ENCODE measurements around the gene SCARB1.

SCARB1 gene

DNA sequence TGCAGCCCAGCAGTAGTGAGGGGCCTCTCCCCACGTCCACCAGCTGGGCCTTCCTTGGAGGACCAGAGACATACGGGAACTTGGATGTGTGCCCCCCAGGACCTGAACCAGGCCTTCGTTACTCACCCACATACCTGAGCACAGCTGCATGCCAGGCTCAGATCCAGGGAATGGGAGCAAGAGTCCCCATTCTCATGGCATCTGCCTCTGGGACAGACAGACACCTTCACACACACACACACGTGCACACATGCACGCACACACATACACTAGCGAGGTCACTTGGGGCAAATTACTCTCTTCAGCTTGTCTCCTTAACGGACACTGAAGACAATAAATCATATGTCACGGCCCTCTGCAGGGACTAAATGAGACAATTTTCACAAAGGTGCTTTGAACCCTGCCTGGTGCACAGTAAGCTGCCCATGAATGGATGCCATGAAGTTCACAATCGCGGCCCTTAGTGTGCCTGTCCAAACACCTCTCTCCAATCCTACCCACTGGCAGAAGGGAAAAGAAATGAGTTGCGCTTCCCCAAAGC lies 5.7 kb downstream of the SCARB1 start:
- no peak for TF ChIP-seq TEAD4 (IDR thresholded peaks at IDR 0.05)
- no peak for TF ChIP-seq RAD21 (IDR thresholded peaks at IDR 0.05; ENCODE audit: low read depth)
- no peak for TF ChIP-seq NFIC (IDR thresholded peaks at IDR 0.05)
- no peak for TF ChIP-seq CREB1 (IDR thresholded peaks at IDR 0.05; ENCODE audit: low read depth)

DNA sequence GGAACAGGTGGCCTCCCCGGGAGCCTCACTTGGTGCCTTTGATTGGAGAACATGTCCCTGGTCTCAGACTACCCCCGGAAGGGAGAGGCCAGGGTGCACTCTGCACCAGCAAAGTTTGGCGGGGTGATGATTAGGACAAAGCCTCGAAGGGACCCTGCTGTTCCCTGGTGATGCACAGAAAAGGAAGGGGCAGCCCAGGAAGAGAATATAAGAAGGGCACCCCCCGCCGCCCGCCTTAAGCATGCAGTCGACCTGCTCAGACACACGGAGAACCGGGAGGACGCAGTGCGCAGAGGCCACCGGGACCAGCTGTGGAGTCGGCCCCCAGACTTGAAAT lies 6.9 kb downstream of the SCARB1 start:
- no peak for TF ChIP-seq YY1 (IDR thresholded peaks at IDR 0.05; ENCODE audit: low read depth)
- TF ChIP-seq TAF1 (IDR thresholded peaks at IDR 0.05; ENCODE audit: low read depth): no peak

GRCh38 chr12:124856132-124856841 lies 7.4 kb downstream of the SCARB1 start:
- TF ChIP-seq CREB1 (IDR thresholded peaks at IDR 0.05; ENCODE audit: low read depth): no peak
- TF ChIP-seq, protein P1, sequence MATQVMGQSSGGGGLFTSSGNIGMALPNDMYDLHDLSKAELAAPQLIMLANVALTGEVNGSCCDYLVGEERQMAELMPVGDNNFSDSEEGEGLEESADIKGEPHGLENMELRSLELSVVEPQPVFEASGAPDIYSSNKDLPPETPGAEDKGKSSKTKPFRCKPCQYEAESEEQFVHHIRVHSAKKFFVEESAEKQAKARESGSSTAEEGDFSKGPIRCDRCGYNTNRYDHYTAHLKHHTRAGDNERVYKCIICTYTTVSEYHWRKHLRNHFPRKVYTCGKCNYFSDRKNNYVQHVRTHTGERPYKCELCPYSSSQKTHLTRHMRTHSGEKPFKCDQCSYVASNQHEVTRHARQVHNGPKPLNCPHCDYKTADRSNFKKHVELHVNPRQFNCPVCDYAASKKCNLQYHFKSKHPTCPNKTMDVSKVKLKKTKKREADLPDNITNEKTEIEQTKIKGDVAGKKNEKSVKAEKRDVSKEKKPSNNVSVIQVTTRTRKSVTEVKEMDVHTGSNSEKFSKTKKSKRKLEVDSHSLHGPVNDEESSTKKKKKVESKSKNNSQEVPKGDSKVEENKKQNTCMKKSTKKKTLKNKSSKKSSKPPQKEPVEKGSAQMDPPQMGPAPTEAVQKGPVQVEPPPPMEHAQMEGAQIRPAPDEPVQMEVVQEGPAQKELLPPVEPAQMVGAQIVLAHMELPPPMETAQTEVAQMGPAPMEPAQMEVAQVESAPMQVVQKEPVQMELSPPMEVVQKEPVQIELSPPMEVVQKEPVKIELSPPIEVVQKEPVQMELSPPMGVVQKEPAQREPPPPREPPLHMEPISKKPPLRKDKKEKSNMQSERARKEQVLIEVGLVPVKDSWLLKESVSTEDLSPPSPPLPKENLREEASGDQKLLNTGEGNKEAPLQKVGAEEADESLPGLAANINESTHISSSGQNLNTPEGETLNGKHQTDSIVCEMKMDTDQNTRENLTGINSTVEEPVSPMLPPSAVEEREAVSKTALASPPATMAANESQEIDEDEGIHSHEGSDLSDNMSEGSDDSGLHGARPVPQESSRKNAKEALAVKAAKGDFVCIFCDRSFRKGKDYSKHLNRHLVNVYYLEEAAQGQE (IDR thresholded peaks at IDR 0.05; ENCODE audit: low read depth): no peak
- TF ChIP-seq FOXM1 (IDR thresholded peaks at IDR 0.05; ENCODE audit: borderline replicate concordance, low read depth): no peak
- TF ChIP-seq TCF12 (IDR thresholded peaks at IDR 0.05; ENCODE audit: low read depth): no peak
- no peak for TF ChIP-seq CEBPB (IDR thresholded peaks at IDR 0.05)
- no peak for TF ChIP-seq YY1 (IDR thresholded peaks at IDR 0.05; ENCODE audit: low read depth)
- no peak for TF ChIP-seq TEAD4 (IDR thresholded peaks at IDR 0.05)
- no peak for TF ChIP-seq USF1 (IDR thresholded peaks at IDR 0.05)
- TF ChIP-seq TAF1 (IDR thresholded peaks at IDR 0.05; ENCODE audit: low read depth): no peak
- no peak for TF ChIP-seq EP300 (IDR thresholded peaks at IDR 0.05; ENCODE audit: borderline replicate concordance)
- no peak for TF ChIP-seq RAD21 (IDR thresholded peaks at IDR 0.05; ENCODE audit: low read depth)
- TF ChIP-seq ZBTB7A (IDR thresholded peaks at IDR 0.05; ENCODE audit: low read depth): no peak
- TF ChIP-seq NFIC (IDR thresholded peaks at IDR 0.05): no peak

DNA sequence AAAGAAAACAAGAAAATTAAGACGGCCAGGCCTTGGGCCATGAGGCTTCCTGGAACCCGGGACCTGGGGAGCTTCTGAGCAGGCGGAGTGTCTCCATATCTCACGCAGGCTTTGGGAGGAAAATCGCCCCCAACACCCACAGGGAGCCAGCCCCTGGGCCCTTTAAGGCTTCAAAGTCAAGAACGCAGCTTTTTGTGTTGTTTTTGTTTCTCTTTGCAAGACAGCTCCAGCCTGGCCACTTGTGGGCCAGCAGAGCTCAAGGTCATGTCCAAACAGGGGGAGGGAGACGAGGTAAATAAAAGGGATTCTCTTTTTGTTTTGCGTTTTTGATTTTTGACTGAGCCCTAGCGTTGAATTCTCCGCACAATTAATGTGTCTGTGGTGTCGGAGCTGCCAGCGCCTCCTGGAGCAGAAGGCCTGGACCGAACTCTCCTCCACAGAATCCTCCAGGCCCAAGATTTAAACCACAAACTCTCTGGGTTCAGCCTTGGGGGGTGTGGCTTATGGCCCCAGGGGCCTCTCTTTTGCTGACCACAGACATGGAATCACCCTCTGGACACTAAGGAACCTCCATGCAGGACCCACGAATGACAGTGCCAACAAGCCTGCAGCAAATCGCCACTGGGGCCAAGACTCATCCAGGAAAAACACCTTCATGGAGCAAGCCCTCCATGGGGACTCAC lies 8.2 kb downstream of the SCARB1 start:
- TF ChIP-seq, protein P2, sequence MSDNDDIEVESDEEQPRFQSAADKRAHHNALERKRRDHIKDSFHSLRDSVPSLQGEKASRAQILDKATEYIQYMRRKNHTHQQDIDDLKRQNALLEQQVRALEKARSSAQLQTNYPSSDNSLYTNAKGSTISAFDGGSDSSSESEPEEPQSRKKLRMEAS (IDR thresholded peaks at IDR 0.05): no peak
- TF ChIP-seq CREB1 (IDR thresholded peaks at IDR 0.05; ENCODE audit: low read depth): no peak
- TF ChIP-seq TAF1 (IDR thresholded peaks at IDR 0.05; ENCODE audit: low read depth): no peak
- TF ChIP-seq, protein P1 (IDR thresholded peaks at IDR 0.05; ENCODE audit: low read depth): no peak
- TF ChIP-seq EP300 (IDR thresholded peaks at IDR 0.05; ENCODE audit: borderline replicate concordance): no peak

GRCh38 chr12:124854637-124855184 lies 9.0 kb downstream of the SCARB1 start:
- TF ChIP-seq ZBTB7A (IDR thresholded peaks at IDR 0.05; ENCODE audit: low read depth) (no peak), TAF1 (IDR thresholded peaks at IDR 0.05; ENCODE audit: low read depth) (no peak), TCF12 (IDR thresholded peaks at IDR 0.05; ENCODE audit: low read depth) (no peak), USF1 (IDR thresholded peaks at IDR 0.05) (no peak)

GRCh38 chr12:124853781-124854636 lies 9.7 kb downstream of the SCARB1 start:
- TF ChIP-seq TAF1 (IDR thresholded peaks at IDR 0.05; ENCODE audit: low read depth) (no peak), YY1 (IDR thresholded peaks at IDR 0.05; ENCODE audit: low read depth) (no peak), FOXM1 (IDR thresholded peaks at IDR 0.05; ENCODE audit: borderline replicate concordance, low read depth) (no peak), TCF12 (IDR thresholded peaks at IDR 0.05; ENCODE audit: low read depth) (no peak), EGR1 (IDR thresholded peaks at IDR 0.05) (no peak), ZBTB7A (IDR thresholded peaks at IDR 0.05; ENCODE audit: low read depth) (no peak), RAD21 (IDR thresholded peaks at IDR 0.05; ENCODE audit: low read depth) (no peak)
- TF ChIP-seq, protein P1 (IDR thresholded peaks at IDR 0.05; ENCODE audit: low read depth): no peak

Data from Ishikawa (cell line).